22Rv1 (cell line): ENCODE results near the gene MED27.

Experiments
- H3K27ac ChIP-seq: fragments of 450-650 bp; 2 replicates; pipeline ENCODE4 v1.5.1; 2017
- ZFX ChIP-seq: fragments of 450-650 bp; IDR thresholded peaks from 2 replicates; pipeline ENCODE4 v1.6.1; 2017; ENCODE audit warnings: antibody characterized with exemption, borderline replicate concordance
- TF ChIP-seq, protein P1 (sequence below): fragments of 450-650 bp; IDR thresholded peaks from 2 replicates; pipeline ENCODE4 v1.5.1; 2017; ENCODE audit warnings: mild to moderate bottlenecking

MED27 gene

DNA sequence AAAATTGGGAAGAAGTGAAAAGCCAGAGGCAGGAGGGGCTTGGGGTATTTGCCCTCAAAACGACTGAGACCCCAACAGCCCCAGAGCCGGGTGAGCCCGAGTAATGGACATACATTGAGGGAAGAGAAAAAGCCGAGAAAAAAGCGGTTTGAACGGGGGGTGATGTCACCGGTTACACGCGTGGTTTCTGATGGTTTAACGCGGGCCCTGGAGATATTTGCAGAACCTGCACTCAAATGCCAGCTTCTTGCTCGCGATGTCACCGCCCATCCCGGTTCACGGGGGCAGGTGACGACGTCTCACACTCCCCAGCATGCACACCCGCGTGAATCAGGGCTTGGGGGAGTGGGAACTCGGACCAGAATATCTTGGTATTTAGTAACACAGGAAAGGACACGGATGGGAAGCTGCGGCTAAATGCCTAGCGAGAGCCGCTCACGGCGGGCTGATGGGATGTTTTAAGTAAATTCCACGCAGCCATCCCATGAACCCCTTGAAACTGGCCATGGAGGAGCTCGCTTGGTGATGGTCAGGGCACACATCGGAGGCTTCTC, 237.8 kb downstream of the MED27 start:
- TF ChIP-seq, protein P1, sequence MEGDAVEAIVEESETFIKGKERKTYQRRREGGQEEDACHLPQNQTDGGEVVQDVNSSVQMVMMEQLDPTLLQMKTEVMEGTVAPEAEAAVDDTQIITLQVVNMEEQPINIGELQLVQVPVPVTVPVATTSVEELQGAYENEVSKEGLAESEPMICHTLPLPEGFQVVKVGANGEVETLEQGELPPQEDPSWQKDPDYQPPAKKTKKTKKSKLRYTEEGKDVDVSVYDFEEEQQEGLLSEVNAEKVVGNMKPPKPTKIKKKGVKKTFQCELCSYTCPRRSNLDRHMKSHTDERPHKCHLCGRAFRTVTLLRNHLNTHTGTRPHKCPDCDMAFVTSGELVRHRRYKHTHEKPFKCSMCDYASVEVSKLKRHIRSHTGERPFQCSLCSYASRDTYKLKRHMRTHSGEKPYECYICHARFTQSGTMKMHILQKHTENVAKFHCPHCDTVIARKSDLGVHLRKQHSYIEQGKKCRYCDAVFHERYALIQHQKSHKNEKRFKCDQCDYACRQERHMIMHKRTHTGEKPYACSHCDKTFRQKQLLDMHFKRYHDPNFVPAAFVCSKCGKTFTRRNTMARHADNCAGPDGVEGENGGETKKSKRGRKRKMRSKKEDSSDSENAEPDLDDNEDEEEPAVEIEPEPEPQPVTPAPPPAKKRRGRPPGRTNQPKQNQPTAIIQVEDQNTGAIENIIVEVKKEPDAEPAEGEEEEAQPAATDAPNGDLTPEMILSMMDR = no peak
- TF ChIP-seq ZFX = no peak
- H3K27ac ChIP-seq = no peak overlapping the region

DNA sequence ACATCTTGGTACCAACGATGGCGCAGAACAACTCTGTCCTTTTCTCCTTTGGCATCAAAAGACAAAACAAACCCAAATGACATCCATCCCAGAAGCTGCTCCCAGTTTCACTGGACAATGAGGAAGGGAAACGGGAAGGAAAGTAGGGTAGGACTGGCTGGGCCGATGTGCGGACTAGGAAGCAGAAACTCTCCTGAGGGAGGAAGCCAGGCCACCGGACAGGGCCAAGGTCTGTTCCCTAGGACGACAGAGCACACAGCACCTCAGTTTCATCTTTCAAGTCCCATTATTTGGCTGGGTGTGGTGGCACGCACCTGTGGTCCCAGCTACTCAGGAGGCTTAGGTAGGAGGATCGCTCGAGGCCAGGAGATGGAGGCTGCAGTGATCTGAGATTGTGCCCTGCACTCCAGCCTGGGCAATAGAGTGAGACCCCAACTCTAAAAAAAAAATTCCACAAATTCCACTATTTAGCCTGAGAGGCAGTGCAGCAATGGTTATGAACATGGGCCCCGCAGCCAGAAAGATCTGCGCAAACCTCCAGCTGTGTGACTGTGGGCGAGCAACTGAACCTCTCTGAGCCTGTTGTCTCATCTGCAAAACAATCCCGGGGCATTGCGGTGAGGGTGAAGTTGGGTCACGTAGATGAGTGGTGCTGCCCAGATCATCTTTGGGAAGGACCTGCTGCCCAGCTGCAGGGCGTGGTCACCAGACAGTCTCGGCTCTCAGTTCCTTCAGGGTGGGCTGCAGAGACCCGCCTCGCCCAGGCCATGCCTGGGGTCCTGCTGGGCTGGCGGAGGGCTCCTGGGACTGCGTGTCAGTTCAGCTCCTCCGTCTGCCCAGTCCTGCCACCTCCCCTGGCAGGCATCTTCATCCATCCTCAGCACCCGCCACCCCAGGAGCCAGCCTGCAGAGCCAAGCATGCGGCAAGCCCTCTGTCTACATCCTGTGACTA, 238.6 kb downstream of the MED27 start:
- no peak overlapping the region for H3K27ac ChIP-seq
- TF ChIP-seq, protein P1 = no peak
- no peak for TF ChIP-seq ZFX

DNA sequence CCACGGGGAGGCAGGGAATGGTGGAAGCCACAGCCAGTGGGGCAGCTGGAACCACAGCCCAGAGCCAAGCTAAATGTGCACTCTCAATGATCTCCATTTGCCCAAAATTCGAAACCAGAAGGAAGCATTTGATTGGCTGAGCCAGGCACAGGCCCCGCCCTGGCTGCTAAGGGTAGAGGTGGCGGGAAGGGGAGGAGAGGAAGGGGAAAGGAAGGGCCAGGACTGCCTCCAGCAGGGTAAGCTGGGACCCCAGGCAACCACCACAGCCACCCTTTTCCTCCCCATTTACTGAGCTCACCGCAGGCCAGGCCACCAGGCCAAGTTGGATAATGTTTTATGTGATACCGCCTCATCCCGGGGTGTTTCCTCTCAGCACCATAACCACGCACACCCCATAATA, 239.4 kb downstream of the MED27 start:
- TF ChIP-seq, protein P1 = no peak
- TF ChIP-seq ZFX = no peak
- H3K27ac ChIP-seq = no peak overlapping the region

DNA sequence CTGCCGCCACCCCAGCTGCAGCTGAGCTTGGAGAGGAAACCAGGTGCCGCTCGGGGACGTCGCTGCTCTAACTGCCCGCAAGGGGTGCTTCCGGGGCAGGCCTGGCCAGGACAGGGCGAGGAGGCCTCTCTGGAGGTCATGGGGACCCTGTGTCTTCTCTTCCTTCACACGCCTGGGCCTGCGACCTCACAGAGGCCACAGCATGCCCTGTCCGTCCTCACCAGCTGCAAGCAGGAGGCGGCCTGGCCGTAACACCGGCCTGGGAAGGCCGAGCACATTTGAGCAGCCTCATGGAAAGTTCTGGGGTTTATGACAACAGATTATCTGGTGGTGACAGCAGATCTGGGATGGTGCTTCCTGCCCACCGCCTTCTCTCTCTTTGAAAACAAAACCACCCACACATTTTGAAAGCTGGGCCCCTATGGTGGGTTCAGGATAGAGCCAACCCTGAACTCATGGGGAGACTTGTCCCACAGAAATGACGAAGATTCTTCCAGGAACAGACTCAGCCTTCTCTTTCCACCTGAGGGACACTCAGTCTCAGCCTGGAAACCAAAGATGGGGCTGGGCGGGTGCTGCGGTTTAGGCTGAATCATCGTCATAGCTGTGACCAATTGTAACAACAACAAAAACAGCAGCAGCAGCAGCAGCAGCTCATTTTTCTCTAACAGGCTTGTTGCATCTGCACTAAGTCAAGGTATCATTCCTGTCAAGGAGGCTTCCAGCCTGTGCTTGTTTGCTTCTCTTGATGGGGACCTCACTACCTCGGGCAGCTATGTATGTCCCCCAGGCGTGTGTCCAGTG, 240.2 kb downstream of the MED27 start:
- TF ChIP-seq, protein P1 = no peak
- TF ChIP-seq ZFX = no peak

DNA sequence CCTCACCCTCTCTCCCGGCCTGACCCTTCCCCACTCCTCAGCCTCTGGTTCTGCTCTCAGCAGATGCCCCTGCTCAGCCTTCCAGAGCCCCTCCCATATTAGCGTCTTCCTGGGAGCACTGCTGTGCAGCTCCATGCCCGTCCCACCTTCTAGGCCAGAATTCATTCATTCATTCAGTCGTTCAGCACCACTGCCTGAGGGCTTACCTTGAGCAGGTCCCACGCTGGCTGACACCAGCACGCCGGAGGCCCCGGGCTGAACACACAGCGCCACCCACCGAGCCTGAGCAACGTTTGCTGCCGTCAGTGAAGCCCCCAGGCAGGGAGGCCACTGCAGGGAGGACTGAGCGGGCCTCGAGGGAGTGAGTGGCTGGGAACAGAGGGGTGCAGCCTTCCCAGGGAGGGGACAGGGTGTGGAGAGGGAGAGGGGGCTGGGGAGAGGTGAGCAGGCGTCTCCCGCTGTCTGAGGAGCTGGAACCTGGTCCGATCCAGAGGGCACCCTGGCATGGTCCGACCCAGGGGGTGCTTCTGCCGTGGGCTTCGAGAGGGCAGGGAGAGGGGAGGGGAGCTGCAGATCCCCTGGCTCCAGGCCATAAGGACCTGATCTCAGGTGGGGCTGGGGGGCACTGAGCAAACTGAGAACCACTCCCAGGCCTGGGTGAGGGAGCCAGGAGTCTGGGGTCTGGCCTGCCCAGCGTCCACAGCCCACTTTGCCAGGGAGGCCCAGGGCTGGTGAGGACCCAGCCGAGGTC, 241.0 kb downstream of the MED27 start:
- TF ChIP-seq, protein P1 = 0 out of 2 replicates have a peak, but pooled peaks have one; percentile 12
- TF ChIP-seq ZFX = no peak
- H3K27ac ChIP-seq = no peak overlapping the region

More for the DNA sequence above, 240.2 kb downstream of the MED27 start:
- H3K27ac ChIP-seq = no peak overlapping the region

DNA sequence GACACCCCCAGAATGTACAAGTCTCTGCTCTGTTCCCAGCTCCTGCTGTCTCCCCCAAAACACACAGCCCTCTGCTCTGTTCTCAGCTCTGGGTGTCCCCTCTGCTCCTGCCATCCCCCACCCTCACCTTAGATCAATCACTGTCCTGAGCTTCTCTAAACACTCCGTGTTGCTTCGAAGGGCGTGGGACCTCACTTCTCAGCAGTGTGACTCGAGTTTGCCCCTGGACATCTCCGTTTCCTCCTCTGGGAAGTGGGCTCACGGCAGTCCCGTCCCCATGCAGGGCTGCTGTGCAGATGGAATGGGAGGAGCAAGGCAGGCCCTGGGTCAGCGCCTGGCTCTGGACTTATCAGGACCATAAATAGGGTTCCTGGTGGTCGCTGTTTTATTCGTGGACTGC, 241.8 kb downstream of the MED27 start:
- H3K27ac ChIP-seq = no peak overlapping the region
- TF ChIP-seq, protein P1 = no peak
- no peak for TF ChIP-seq ZFX
